Neural cell (in vitro differentiated cells): ENCODE data around the gene USP25.

Experiments
- EP300 ChIP-seq: fragments of 450-650 bp; conservative IDR thresholded peaks from 2 replicates; pipeline ENCODE4 v1.6.1; 2014; ENCODE audit warnings: antibody characterized with exemption, mild to moderate bottlenecking, moderate library complexity; ENCODE audit not compliant: poor library complexity, severe bottlenecking
- RAD21 ChIP-seq: fragments of 450-650 bp; conservative IDR thresholded peaks from 2 replicates; pipeline ENCODE4 v1.6.1; 2014; ENCODE audit warnings: antibody characterized with exemption, mild to moderate bottlenecking, moderate library complexity
- REST ChIP-seq: IDR thresholded peaks from 2 replicates; pipeline ENCODE4 v1.6.1; 2012; ENCODE audit warnings: borderline replicate concordance
- TAF1 ChIP-seq: IDR thresholded peaks from 2 replicates; pipeline ENCODE4 v1.6.1; 2012; ENCODE audit warnings: low read depth
- TF ChIP-seq, protein P1 (sequence below): fragments of 450-650 bp; IDR thresholded peaks from 2 replicates; pipeline ENCODE4 v1.5.1; 2014; ENCODE audit warnings: antibody characterized with exemption, mild to moderate bottlenecking, moderate library complexity; ENCODE audit not compliant: poor library complexity, severe bottlenecking

GRCh38 chr21:15872236-15872635, 142.5 kb downstream of the USP25 start:
- no peak for TF ChIP-seq RAD21
- no peak for TF ChIP-seq TAF1
- TF ChIP-seq EP300, result no peak
- no peak for TF ChIP-seq REST
- TF ChIP-seq, protein P1, sequence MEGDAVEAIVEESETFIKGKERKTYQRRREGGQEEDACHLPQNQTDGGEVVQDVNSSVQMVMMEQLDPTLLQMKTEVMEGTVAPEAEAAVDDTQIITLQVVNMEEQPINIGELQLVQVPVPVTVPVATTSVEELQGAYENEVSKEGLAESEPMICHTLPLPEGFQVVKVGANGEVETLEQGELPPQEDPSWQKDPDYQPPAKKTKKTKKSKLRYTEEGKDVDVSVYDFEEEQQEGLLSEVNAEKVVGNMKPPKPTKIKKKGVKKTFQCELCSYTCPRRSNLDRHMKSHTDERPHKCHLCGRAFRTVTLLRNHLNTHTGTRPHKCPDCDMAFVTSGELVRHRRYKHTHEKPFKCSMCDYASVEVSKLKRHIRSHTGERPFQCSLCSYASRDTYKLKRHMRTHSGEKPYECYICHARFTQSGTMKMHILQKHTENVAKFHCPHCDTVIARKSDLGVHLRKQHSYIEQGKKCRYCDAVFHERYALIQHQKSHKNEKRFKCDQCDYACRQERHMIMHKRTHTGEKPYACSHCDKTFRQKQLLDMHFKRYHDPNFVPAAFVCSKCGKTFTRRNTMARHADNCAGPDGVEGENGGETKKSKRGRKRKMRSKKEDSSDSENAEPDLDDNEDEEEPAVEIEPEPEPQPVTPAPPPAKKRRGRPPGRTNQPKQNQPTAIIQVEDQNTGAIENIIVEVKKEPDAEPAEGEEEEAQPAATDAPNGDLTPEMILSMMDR, result no peak
